ENCODE measurements around the gene EIF2S2. TPM values are rescaled to one million over a fixed set of nuclear protein-coding genes. Genes with fewer than 3 reads are reported as not detected.

Gene EIF2S2
- total RNA-seq, 2 donors from 2014 or later, result 106 to 144 TPM

- H3K36me3 Mint-ChIP-seq (ENCODE audit: low read depth), result peaks cover 8% of the 10 kb centered on the region
- no peak for DNase-seq
- peaks cover 46% of the 10 kb centered on the region for H3K4me1 Mint-ChIP-seq
- WGBS, 2 experiments (ENCODE audit: insufficient coverage in 1 of 2, insufficient read length in 1 of 2), result 93 to 100% methylated on average over 3 of the region's 3 CpGs
- Histone ChIP-seq H3K27me3 (ENCODE audit: control insufficient read depth, insufficient read depth, low read length, poor library complexity, severe bottlenecking) (no peaks in the 10 kb centered on the region), H3K36me3 (ENCODE audit: control insufficient read depth, insufficient read depth, low read length) (peaks cover 13% of the 10 kb centered on the region), H3K27ac (ENCODE audit: low read depth, low read length) (no peak overlapping the region), H3K4me1 (ENCODE audit: control insufficient read depth, insufficient read depth, low read length) (peaks cover 14% of the 10 kb centered on the region), H3K4me3 (ENCODE audit: low read length) (no peak overlapping the region), H3K9ac (ENCODE audit: extremely low read depth, low read length, poor library complexity, severe bottlenecking) (no peak overlapping the region), H3K9me3 (ENCODE audit: control insufficient read depth, low read length) (no peaks in the 10 kb centered on the region)
- H3K27ac Mint-ChIP-seq, result no peak overlapping the region
- H3K4me3 Mint-ChIP-seq, result no peak overlapping the region
- no peak for TF ChIP-seq CTCF (conservative IDR thresholded peaks at IDR 0.05)
- H3K9me3 Mint-ChIP-seq, result no peaks in the 10 kb centered on the region
- no peaks in the 10 kb centered on the region for H3K27me3 Mint-ChIP-seq (ENCODE audit: insufficient read depth)
Observed at GRCh38 chr20:34066476-34067090, 45.5 kb downstream of the EIF2S2 start.

- H3K27ac Mint-ChIP-seq, result no peak overlapping the region
- H3K4me3 Mint-ChIP-seq, result no peak overlapping the region
- peaks cover 46% of the 10 kb centered on the region for H3K4me1 Mint-ChIP-seq
- no peak for DNase-seq
- H3K36me3 Mint-ChIP-seq (ENCODE audit: low read depth), result peaks cover 2% of the 10 kb centered on the region
- WGBS, 2 experiments (ENCODE audit: insufficient coverage in 1 of 2, insufficient read length in 1 of 2), result 91 to 100% methylated on average over 1 to 2 of the region's 2 CpGs
- H3K9me3 ChIP-seq (ENCODE audit: control insufficient read depth, low read length), result no peaks in the 10 kb centered on the region
- peaks cover 16% of the 10 kb centered on the region for H3K36me3 ChIP-seq (ENCODE audit: control insufficient read depth, insufficient read depth, low read length)
- no peaks in the 10 kb centered on the region for H3K27me3 ChIP-seq (ENCODE audit: control insufficient read depth, insufficient read depth, low read length, poor library complexity, severe bottlenecking)
- H3K4me1 ChIP-seq (ENCODE audit: control insufficient read depth, insufficient read depth, low read length), result peaks cover 14% of the 10 kb centered on the region
- no peak overlapping the region for H3K27ac ChIP-seq (ENCODE audit: low read depth, low read length)
- H3K27me3 Mint-ChIP-seq (ENCODE audit: insufficient read depth), result no peaks in the 10 kb centered on the region
- no peak for TF ChIP-seq CTCF (conservative IDR thresholded peaks at IDR 0.05)
- no peak overlapping the region for H3K4me3 ChIP-seq (ENCODE audit: low read length)
- H3K9ac ChIP-seq (ENCODE audit: extremely low read depth, low read length, poor library complexity, severe bottlenecking), result no peak overlapping the region
- H3K9me3 Mint-ChIP-seq, result no peaks in the 10 kb centered on the region
Observed at GRCh38 chr20:34065260-34065659, 46.8 kb downstream of the EIF2S2 start.

- H3K4me3 ChIP-seq (ENCODE audit: low read length), result no peak overlapping the region
- 89% methylated on average over 3 of the region's 3 CpGs; no CpG with 5 or more reads in 1 of the 2 experiments for WGBS, 2 experiments (ENCODE audit: insufficient coverage in 1 of 2, insufficient read length in 1 of 2)
- no peaks in the 10 kb centered on the region for H3K9me3 ChIP-seq (ENCODE audit: control insufficient read depth, low read length)
- H3K27ac ChIP-seq (ENCODE audit: low read depth, low read length), result no peak overlapping the region
- peaks cover 2% of the 10 kb centered on the region for H3K36me3 Mint-ChIP-seq (ENCODE audit: low read depth)
- no peak overlapping the region for H3K4me3 Mint-ChIP-seq
- DNase-seq, result no peak
- no peaks in the 10 kb centered on the region for H3K9me3 Mint-ChIP-seq
- H3K36me3 ChIP-seq (ENCODE audit: control insufficient read depth, insufficient read depth, low read length), result peaks cover 25% of the 10 kb centered on the region
- TF ChIP-seq CTCF (conservative IDR thresholded peaks at IDR 0.05), result no peak
- H3K27ac Mint-ChIP-seq, result peak overlapping the region; percentile 9
- H3K27me3 Mint-ChIP-seq (ENCODE audit: insufficient read depth), result no peaks in the 10 kb centered on the region
- H3K9ac ChIP-seq (ENCODE audit: extremely low read depth, low read length, poor library complexity, severe bottlenecking), result no peak overlapping the region
- H3K27me3 ChIP-seq (ENCODE audit: control insufficient read depth, insufficient read depth, low read length, poor library complexity, severe bottlenecking), result no peaks in the 10 kb centered on the region
- H3K4me1 Mint-ChIP-seq, result peaks cover 41% of the 10 kb centered on the region
- H3K4me1 ChIP-seq (ENCODE audit: control insufficient read depth, insufficient read depth, low read length), result peaks cover 14% of the 10 kb centered on the region
Observed at GRCh38 chr20:34064286-34064685, 47.8 kb downstream of the EIF2S2 start.

All from endodermal cell (in vitro differentiated cells).